ENCODE measurements around the gene TMEM151B. TPM values are rescaled to one million over a fixed set of nuclear protein-coding genes. Genes with fewer than 3 reads are reported as not detected.

Gene TMEM151B
- total RNA-seq, 1 experiment from 2014 or later, result not detected

DNA sequence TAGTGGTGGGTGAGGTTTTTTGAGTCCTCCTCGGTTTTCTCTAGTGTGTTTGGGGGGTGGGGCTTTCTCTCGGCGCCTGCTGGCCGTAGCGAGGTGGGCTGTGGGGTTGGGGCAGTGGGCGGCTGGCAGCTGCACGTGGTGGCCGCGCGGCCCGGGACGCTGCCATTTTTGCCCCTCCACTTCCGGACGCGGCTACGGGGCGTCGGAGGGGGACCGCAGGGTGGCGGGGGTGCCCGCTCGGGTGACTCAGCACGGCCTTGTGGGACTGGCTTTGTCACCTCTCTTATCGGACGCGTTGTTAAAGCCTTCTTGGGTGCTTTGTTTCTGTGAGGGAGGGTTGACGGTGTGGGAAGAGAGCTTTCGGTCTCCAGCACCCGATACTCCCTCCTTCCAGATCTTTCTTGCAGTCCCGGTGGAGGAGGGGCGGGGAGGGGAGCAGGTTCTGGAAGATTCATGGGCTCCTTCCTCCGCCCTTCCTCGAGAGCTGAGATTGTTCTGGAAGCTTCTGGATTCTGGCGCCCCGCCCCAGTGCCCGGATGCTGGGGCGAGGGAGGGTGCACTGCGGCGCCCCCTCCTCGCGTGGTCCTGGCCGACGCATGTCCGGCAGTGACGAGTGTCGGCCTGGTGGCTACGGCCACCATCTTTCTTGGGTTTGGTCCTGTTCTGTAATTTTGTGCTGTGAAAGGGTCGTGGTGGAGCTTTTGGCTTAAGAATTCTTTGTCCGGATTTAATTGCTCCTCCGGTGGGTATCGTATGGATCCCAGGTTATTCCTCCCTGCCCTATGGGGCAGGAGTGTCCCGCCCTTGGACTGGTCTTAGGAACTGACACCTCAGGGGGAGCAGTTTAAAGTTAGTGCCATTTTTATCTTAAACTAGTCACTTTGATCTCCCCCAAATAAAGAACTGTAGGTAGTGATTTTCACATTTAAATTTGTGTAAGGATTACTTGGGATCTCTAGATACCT is 22.6 kb upstream of the TMEM151B start:
- Histone ChIP-seq H3K4me3 (ENCODE audit: low read length) (peak overlapping the region; percentile 99), H3K79me2 (ENCODE audit: low read length) (peaks cover 56% of the 10 kb centered on the region), H3K9ac (ENCODE audit: low read length) (peak overlapping the region; percentile 96), H2AFZ (ENCODE audit: low read length) (no peak overlapping the region), H3K9me2 (replicated peaks; ENCODE audit: low read length) (no peaks in the 10 kb centered on the region), H3K4me2 (ENCODE audit: low read length) (peak overlapping the region; percentile 90), H3K27me3 (ENCODE audit: low read length) (no peaks in the 10 kb centered on the region), H4K20me1 (ENCODE audit: low read length) (peaks cover 55% of the 10 kb centered on the region), H3K4me1 (ENCODE audit: insufficient read depth, low read length) (peaks cover 39% of the 10 kb centered on the region), H3K27ac (ENCODE audit: low read length) (peak overlapping the region; percentile 61), H3F3A (ENCODE audit: low read length, unreplicated experiment) (peaks cover 39% of the 10 kb centered on the region), H3K9me3 (ENCODE audit: low read length) (no peaks in the 10 kb centered on the region), H3K36me3 (ENCODE audit: low read depth, low read length) (peaks cover 52% of the 10 kb centered on the region)
- CTCF ChIA-PET, result interaction anchor here (1.0 kb wide), 1 partner anchor 9 kb away, joined by 6 read pairs; no protein-coding TSS in a partner anchor
- POLR2A ChIA-PET (ENCODE audit: unreplicated experiment), result interaction anchor here (0.8 to 2.1 kb wide), 2 partner anchors 9 to 188 kb away, joined by 4 to 10 read pairs; no protein-coding TSS in a partner anchor
- no peak for TF ChIP-seq EZH2phosphoT487 (IDR thresholded peaks at IDR 0.05; ENCODE audit: borderline replicate concordance, low read length)
- DNase-seq (peak; percentile 44), ATAC-seq (peak; percentile 7; the same call in 1 of the 2 replicates)
- BruUV-seq (replicated peaks), result TSS peak; percentile 26
- intact Hi-C loops (cut with micrococcal nuclease), result no loop called here

DNA sequence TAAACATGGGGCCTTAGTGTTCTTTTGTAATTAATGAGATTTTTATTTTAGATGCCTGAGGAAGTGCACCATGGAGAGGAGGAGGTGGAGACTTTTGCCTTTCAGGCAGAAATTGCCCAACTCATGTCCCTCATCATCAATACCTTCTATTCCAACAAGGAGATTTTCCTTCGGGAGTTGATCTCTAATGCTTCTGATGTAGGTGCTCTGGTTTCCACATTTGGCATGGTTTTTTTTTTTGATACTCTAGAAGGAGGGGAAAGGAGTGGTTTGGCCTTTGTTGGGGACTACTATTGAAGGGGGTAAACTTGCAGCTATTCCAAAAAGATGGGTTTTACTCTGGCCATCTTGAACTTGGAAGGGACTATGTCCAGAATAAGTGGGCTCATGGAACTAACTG is 21.7 kb upstream of the TMEM151B start:
- H3K27me3 ChIP-seq (ENCODE audit: low read length), result no peaks in the 10 kb centered on the region
- H3K79me2 ChIP-seq (ENCODE audit: low read length), result peaks cover 59% of the 10 kb centered on the region
- no peak for DNase-seq
- intact Hi-C loops (cut with micrococcal nuclease), result no loop called here
- ATAC-seq, result no peak
- TF ChIP-seq EZH2phosphoT487 (IDR thresholded peaks at IDR 0.05; ENCODE audit: borderline replicate concordance, low read length) (no peak), EZH2 (IDR thresholded peaks at IDR 0.05; ENCODE audit: low read length, unreplicated experiment) (no peak)
- TF ChIP-seq, protein P1, sequence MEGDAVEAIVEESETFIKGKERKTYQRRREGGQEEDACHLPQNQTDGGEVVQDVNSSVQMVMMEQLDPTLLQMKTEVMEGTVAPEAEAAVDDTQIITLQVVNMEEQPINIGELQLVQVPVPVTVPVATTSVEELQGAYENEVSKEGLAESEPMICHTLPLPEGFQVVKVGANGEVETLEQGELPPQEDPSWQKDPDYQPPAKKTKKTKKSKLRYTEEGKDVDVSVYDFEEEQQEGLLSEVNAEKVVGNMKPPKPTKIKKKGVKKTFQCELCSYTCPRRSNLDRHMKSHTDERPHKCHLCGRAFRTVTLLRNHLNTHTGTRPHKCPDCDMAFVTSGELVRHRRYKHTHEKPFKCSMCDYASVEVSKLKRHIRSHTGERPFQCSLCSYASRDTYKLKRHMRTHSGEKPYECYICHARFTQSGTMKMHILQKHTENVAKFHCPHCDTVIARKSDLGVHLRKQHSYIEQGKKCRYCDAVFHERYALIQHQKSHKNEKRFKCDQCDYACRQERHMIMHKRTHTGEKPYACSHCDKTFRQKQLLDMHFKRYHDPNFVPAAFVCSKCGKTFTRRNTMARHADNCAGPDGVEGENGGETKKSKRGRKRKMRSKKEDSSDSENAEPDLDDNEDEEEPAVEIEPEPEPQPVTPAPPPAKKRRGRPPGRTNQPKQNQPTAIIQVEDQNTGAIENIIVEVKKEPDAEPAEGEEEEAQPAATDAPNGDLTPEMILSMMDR (conservative IDR thresholded peaks at IDR 0.05; ENCODE audit: low read depth, low read length), result no peak
- peaks cover 44% of the 10 kb centered on the region for H3F3A ChIP-seq (ENCODE audit: low read length, unreplicated experiment)
- H3K36me3 ChIP-seq (ENCODE audit: low read depth, low read length), result peaks cover 62% of the 10 kb centered on the region
- peaks cover 39% of the 10 kb centered on the region for H3K4me1 ChIP-seq (ENCODE audit: insufficient read depth, low read length)
- peaks cover 65% of the 10 kb centered on the region for H4K20me1 ChIP-seq (ENCODE audit: low read length)
- H2AFZ ChIP-seq (ENCODE audit: low read length), result no peak overlapping the region
- H3K4me3 ChIP-seq (ENCODE audit: low read length), result peak overlapping the region; percentile 99
- no peaks in the 10 kb centered on the region for H3K9me3 ChIP-seq (ENCODE audit: low read length)
- CTCF ChIA-PET, result no interaction called here
- peak overlapping the region; percentile 96 for H3K9ac ChIP-seq (ENCODE audit: low read length)
- H3K4me2 ChIP-seq (ENCODE audit: low read length), result peak overlapping the region; percentile 90
- POLR2A ChIA-PET (ENCODE audit: unreplicated experiment), result interaction anchor here (0.8 to 2.1 kb wide), 2 partner anchors 8 to 189 kb away, joined by 4 to 10 read pairs; no protein-coding TSS in a partner anchor
- H3K9me2 ChIP-seq (replicated peaks; ENCODE audit: low read length), result no peaks in the 10 kb centered on the region
- BruUV-seq (replicated peaks), result no TSS peak
- no peak overlapping the region for H3K27ac ChIP-seq (ENCODE audit: low read length)

DNA sequence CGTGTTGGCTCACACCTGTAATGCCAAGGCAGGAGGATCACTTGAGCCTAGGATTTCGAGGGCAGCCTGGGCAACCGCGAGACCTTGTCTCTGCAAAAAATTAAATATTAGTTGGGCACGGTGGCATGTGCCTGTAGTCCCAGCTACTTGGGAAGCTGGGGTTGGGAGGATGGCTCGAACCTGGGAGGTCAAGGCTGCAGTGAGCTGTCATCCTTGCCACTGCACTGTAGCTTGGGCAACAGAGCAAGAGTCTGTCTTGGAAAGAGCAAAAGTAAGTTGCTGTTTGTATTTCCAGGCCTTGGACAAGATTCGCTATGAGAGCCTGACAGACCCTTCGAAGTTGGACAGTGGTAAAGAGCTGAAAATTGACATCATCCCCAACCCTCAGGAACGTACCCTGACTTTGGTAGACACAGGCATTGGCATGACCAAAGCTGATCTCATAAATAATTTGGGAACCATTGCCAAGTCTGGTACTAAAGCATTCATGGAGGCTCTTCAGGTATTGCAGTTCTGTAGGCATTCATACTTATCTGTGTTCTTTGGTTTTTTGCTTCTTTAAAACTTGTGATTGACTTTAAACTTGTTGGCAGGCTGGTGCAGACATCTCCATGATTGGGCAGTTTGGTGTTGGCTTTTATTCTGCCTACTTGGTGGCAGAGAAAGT is 21.0 kb upstream of the TMEM151B start:
- TF ChIP-seq EZH2 (IDR thresholded peaks at IDR 0.05; ENCODE audit: low read length, unreplicated experiment) (no peak), EZH2phosphoT487 (IDR thresholded peaks at IDR 0.05; ENCODE audit: borderline replicate concordance, low read length) (no peak)
- TF ChIP-seq, protein P1 (conservative IDR thresholded peaks at IDR 0.05; ENCODE audit: low read depth, low read length), result no peak
- Histone ChIP-seq H3K27ac (ENCODE audit: low read length) (no peak overlapping the region), H3K4me1 (ENCODE audit: insufficient read depth, low read length) (peaks cover 39% of the 10 kb centered on the region), H3K36me3 (ENCODE audit: low read depth, low read length) (peaks cover 67% of the 10 kb centered on the region), H3K4me2 (ENCODE audit: low read length) (peak overlapping the region; percentile 90), H3K4me3 (ENCODE audit: low read length) (peak overlapping the region; percentile 99), H3K9me3 (ENCODE audit: low read length) (no peaks in the 10 kb centered on the region), H3K27me3 (ENCODE audit: low read length) (no peaks in the 10 kb centered on the region), H3F3A (ENCODE audit: low read length, unreplicated experiment) (peaks cover 51% of the 10 kb centered on the region), H3K79me2 (ENCODE audit: low read length) (peaks cover 59% of the 10 kb centered on the region), H3K9ac (ENCODE audit: low read length) (peak overlapping the region; percentile 96; the same call in 1 of the 2 replicates), H2AFZ (ENCODE audit: low read length) (no peak overlapping the region), H4K20me1 (ENCODE audit: low read length) (peaks cover 71% of the 10 kb centered on the region), H3K9me2 (replicated peaks; ENCODE audit: low read length) (no peaks in the 10 kb centered on the region)
- no peak for ATAC-seq
- ChIA-PET CTCF (no interaction called here), POLR2A (ENCODE audit: unreplicated experiment) (no interaction called here)
- no TSS peak for BruUV-seq (replicated peaks)
- DNase-seq, result no peak
- intact Hi-C loops (cut with micrococcal nuclease), result no loop called here

Data from PC-3 (cell line).